WTC11 (cell line): Measurements from ENCODE around the gene RIGI. TPM values are rescaled to one million over a fixed set of nuclear protein-coding genes. Genes with fewer than 3 reads are reported as not detected.

ENCODE experiments used
- ATAC-seq: fragments of 200-7000 bp; cut with Tn5 transposase; 2 replicates; pipeline ENCODE4 v1.10.0; 2021; ENCODE audit warnings: mild to moderate bottlenecking, moderate library complexity
- CTCF ChIA-PET: fragments of 300-600 bp; sonication (Branson Sonifier 250); formaldehyde crosslinking; loops from one replicate; lab custom pipeline; 2021; ENCODE audit warnings: antibody characterized with exemption; lab: Charles Lee
- POLR2A ChIA-PET: fragments of 350-600 bp; sonication (Branson Sonifier 250); formaldehyde crosslinking; loops from one replicate; lab custom pipeline; 2021; ENCODE audit warnings: antibody characterized with exemption; lab: Charles Lee
- DNase-seq: peaks from one replicate; pipeline ENCODE4 v3.0.0; 2021; ENCODE audit warnings: low spot score
- H3K27ac Mint-ChIP-seq: 2 replicates; pipeline ENCODE4 v1.8.0; 2021; ENCODE audit warnings: mixed read lengths
- H3K27me3 Mint-ChIP-seq: 2 replicates; pipeline ENCODE4 v1.8.0; 2021; ENCODE audit warnings: low read depth, mild to moderate bottlenecking, moderate library complexity, mixed read lengths
- H3K36me3 Mint-ChIP-seq: 2 replicates; pipeline ENCODE4 v1.8.0; 2021; ENCODE audit warnings: mixed read lengths
- H3K4me1 Mint-ChIP-seq: 2 replicates; pipeline ENCODE4 v1.8.0; 2022; ENCODE audit warnings: mixed read lengths
- H3K4me3 Mint-ChIP-seq: 2 replicates; pipeline ENCODE4 v1.8.0; 2021; ENCODE audit warnings: mild to moderate bottlenecking, moderate library complexity, mixed read lengths
- H3K9me3 Mint-ChIP-seq: 2 replicates; pipeline ENCODE4 v1.8.0; 2021; ENCODE audit warnings: mixed read lengths
- EMX1 ChIP-seq: fragments of 250-450 bp; sonication (Bioruptor Pico); IDR thresholded peaks from 2 replicates; pipeline ENCODE4 v1.8.0; 2021; ENCODE audit warnings: mild to moderate bottlenecking
- FOXP1 ChIP-seq: sonication (generic); formaldehyde crosslinking; IDR thresholded peaks from 2 replicates; pipeline ENCODE4 v1.8.0; 2022; ENCODE audit warnings: missing genetic modification reagents, mild to moderate bottlenecking, moderate library complexity, borderline replicate concordance
- GRHL2 ChIP-seq: fragments of 250-450 bp; sonication (Bioruptor Pico); IDR thresholded peaks from 2 replicates; pipeline ENCODE4 v1.8.0; 2022; ENCODE audit warnings: mild to moderate bottlenecking, moderate library complexity; ENCODE audit not compliant: insufficient replicate concordance, severe bottlenecking
- GTF2I ChIP-seq: fragments of 250-450 bp; sonication (Bioruptor Pico); conservative IDR thresholded peaks from 2 replicates; pipeline ENCODE4 v1.4.0; 2021; ENCODE audit warnings: mild to moderate bottlenecking
- JUN ChIP-seq: sonication (generic); formaldehyde crosslinking; IDR thresholded peaks from 2 replicates; pipeline ENCODE4 v1.8.0; 2023; ENCODE audit warnings: mild to moderate bottlenecking, missing genetic modification reagents
- MXD4 ChIP-seq: fragments of 250-450 bp; sonication (Bioruptor Pico); IDR thresholded peaks from 2 replicates; pipeline ENCODE4 v1.8.0; 2021; ENCODE audit warnings: mild to moderate bottlenecking, moderate library complexity, borderline replicate concordance
- NFATC4 ChIP-seq: fragments of 250-450 bp; sonication (Bioruptor Pico); IDR thresholded peaks from 2 replicates; pipeline ENCODE4 v1.9.0; 2021; ENCODE audit warnings: mild to moderate bottlenecking
- SMAD3 ChIP-seq: sonication (generic); formaldehyde crosslinking; IDR thresholded peaks from 2 replicates; pipeline ENCODE4 v1.8.0; 2022; ENCODE audit warnings: missing genetic modification reagents, mild to moderate bottlenecking, borderline replicate concordance
- SOX15 ChIP-seq: fragments of 250-450 bp; sonication (Bioruptor Pico); IDR thresholded peaks from 2 replicates; pipeline ENCODE4 v1.9.0; 2021; ENCODE audit warnings: mild to moderate bottlenecking
- TCF7 ChIP-seq: sonication (generic); formaldehyde crosslinking; IDR thresholded peaks from 2 replicates; pipeline ENCODE4 v1.8.0; 2022; ENCODE audit warnings: mild to moderate bottlenecking, low read depth, missing genetic modification reagents, moderate library complexity
- TEAD1 ChIP-seq: sonication (generic); formaldehyde crosslinking; IDR thresholded peaks from 2 replicates; pipeline ENCODE4 v1.8.0; 2022; ENCODE audit warnings: mild to moderate bottlenecking, missing genetic modification reagents
- ZNF121 ChIP-seq: sonication (generic); formaldehyde crosslinking; IDR thresholded peaks from 2 replicates; pipeline ENCODE4 v1.8.0; 2023; ENCODE audit warnings: missing genetic modification reagents
- ZNF416 ChIP-seq: fragments of 250-450 bp; sonication (Bioruptor Pico); IDR thresholded peaks from 2 replicates; pipeline ENCODE4 v1.9.0; 2021; ENCODE audit warnings: mild to moderate bottlenecking, inconsistent platforms
- total RNA-seq: library from RNA; stranded (reverse); gene quantifications from 3 replicates; pipeline ENCODE4 v1.2.3, GENCODE V29; 2021
- TF ChIP-seq, protein P1 (sequence below): sonication (generic); formaldehyde crosslinking; IDR thresholded peaks from 2 replicates; pipeline ENCODE4 v1.8.1; 2023; ENCODE audit warnings: mild to moderate bottlenecking, missing genetic modification reagents
- TF ChIP-seq, protein P2 (sequence below): sonication (generic); formaldehyde crosslinking; IDR thresholded peaks from 2 replicates; pipeline ENCODE4 v1.8.0; 2023; ENCODE audit warnings: mild to moderate bottlenecking, missing genetic modification reagents
- TF ChIP-seq, protein P3 (sequence below): sonication (generic); formaldehyde crosslinking; IDR thresholded peaks from 2 replicates; pipeline ENCODE4 v1.8.1; 2022; ENCODE audit warnings: low read depth, missing genetic modification reagents, borderline replicate concordance

RIGI gene
- total RNA-seq, 1 experiment from 2014 or later = 7.5 TPM

DNA sequence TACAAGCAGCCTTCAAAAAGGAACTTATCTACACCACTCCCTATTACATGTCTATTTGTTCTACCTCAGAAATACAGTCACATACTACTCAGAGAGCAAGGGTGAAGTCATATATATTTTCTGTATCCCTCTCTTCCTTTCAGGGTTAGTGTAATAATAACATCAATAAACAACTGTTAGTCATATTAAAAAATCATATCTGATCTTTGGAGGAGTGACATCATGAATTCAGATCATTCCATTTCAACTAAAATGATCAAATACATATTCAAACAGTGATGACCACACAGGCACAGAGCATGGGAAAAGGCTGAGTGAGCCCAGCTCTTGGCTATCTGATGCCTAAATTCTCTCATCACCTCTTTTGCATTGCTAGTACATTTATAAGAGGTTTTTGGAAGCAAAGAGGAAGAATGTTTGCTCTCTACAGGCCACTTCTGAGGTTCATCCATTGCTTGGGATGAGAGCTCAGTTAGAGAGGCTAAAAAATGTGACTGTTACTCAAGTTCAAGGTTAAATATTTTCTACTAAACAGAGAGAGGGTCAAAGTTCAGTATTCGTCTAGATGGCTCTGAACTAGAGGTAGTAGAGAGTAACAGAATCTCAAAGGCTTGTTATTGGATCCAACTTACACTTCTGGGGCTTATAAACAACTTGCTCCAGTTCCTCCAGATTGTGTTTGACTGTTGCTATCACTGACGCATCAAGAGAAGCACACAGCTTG is 39.0 kb downstream of the RIGI start:
- no peaks in the 10 kb centered on the region for H3K27me3 Mint-ChIP-seq
- no peak for ATAC-seq
- H3K9me3 Mint-ChIP-seq = no peaks in the 10 kb centered on the region
- H3K4me3 Mint-ChIP-seq = no peak overlapping the region
- H3K36me3 Mint-ChIP-seq = peaks cover 26% of the 10 kb centered on the region
- H3K27ac Mint-ChIP-seq = no peak overlapping the region
- peaks cover 5% of the 10 kb centered on the region for H3K4me1 Mint-ChIP-seq
- no peak for DNase-seq
- CTCF ChIA-PET = interaction anchor here (1.4 kb wide), 1 partner anchor 39 kb away, joined by 3 read pairs; the partner anchor contains the start of gene RIGI
- no peak for TF ChIP-seq MXD4
- TF ChIP-seq TEAD1 = no peak
- TF ChIP-seq TCF7 (CRISPR knock-in tag) = no peak
- TF ChIP-seq GTF2I (CRISPR knock-in tag) = no peak
- TF ChIP-seq ZNF416 (CRISPR knock-in tag) = no peak
- TF ChIP-seq SOX15 (CRISPR knock-in tag) = no peak
- no peak for TF ChIP-seq NFATC4
- TF ChIP-seq, protein P1, sequence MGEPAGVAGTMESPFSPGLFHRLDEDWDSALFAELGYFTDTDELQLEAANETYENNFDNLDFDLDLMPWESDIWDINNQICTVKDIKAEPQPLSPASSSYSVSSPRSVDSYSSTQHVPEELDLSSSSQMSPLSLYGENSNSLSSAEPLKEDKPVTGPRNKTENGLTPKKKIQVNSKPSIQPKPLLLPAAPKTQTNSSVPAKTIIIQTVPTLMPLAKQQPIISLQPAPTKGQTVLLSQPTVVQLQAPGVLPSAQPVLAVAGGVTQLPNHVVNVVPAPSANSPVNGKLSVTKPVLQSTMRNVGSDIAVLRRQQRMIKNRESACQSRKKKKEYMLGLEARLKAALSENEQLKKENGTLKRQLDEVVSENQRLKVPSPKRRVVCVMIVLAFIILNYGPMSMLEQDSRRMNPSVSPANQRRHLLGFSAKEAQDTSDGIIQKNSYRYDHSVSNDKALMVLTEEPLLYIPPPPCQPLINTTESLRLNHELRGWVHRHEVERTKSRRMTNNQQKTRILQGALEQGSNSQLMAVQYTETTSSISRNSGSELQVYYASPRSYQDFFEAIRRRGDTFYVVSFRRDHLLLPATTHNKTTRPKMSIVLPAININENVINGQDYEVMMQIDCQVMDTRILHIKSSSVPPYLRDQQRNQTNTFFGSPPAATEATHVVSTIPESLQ (CRISPR knock-in tag) = no peak
- no peak for TF ChIP-seq EMX1 (CRISPR knock-in tag)
- no peak for TF ChIP-seq SMAD3 (CRISPR knock-in tag)
- TF ChIP-seq, all 79 proteins: peak for 0
- POLR2A ChIA-PET = no interaction called here

DNA sequence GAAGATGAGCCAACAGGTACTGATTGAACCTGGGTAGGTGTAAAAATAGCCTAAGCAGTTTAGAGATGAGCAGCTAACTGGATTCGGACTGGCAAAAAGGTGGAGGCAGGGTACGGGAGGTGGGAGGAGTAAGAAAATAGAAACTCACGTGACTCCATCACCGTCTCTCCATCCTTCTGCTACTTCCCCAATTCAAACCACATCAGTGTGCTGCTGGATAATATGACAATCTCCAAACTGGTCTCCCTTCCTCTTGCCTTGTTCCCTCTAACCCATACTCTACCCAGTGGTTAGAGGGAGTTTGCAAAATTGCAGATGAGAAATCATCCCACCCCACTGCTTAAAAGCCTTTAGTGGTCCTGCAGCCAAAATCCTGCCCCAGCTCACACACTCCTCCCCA is 42.7 kb downstream of the RIGI start:
- Mint-ChIP-seq H3K9me3 (peaks cover 4% of the 10 kb centered on the region; the same call in 1 of the 2 replicates), H3K36me3 (peaks cover 31% of the 10 kb centered on the region), H3K27ac (no peak overlapping the region), H3K4me3 (no peak overlapping the region), H3K27me3 (no peaks in the 10 kb centered on the region), H3K4me1 (no peaks in the 10 kb centered on the region)
- CTCF ChIA-PET = no interaction called here
- POLR2A ChIA-PET = no interaction called here
- DNase-seq (no peak), ATAC-seq (no peak)
- TF ChIP-seq SOX15 (CRISPR knock-in tag) (no peak), MXD4 (no peak), FOXP1 (CRISPR knock-in tag) (no peak), SMAD3 (CRISPR knock-in tag) (no peak), GRHL2 (no peak), JUN (CRISPR knock-in tag) (no peak), ZNF121 (CRISPR knock-in tag) (no peak)
- TF ChIP-seq, protein P2, sequence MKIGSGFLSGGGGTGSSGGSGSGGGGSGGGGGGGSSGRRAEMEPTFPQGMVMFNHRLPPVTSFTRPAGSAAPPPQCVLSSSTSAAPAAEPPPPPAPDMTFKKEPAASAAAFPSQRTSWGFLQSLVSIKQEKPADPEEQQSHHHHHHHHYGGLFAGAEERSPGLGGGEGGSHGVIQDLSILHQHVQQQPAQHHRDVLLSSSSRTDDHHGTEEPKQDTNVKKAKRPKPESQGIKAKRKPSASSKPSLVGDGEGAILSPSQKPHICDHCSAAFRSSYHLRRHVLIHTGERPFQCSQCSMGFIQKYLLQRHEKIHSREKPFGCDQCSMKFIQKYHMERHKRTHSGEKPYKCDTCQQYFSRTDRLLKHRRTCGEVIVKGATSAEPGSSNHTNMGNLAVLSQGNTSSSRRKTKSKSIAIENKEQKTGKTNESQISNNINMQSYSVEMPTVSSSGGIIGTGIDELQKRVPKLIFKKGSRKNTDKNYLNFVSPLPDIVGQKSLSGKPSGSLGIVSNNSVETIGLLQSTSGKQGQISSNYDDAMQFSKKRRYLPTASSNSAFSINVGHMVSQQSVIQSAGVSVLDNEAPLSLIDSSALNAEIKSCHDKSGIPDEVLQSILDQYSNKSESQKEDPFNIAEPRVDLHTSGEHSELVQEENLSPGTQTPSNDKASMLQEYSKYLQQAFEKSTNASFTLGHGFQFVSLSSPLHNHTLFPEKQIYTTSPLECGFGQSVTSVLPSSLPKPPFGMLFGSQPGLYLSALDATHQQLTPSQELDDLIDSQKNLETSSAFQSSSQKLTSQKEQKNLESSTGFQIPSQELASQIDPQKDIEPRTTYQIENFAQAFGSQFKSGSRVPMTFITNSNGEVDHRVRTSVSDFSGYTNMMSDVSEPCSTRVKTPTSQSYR (CRISPR knock-in tag) = no peak
- TF ChIP-seq, protein P3, sequence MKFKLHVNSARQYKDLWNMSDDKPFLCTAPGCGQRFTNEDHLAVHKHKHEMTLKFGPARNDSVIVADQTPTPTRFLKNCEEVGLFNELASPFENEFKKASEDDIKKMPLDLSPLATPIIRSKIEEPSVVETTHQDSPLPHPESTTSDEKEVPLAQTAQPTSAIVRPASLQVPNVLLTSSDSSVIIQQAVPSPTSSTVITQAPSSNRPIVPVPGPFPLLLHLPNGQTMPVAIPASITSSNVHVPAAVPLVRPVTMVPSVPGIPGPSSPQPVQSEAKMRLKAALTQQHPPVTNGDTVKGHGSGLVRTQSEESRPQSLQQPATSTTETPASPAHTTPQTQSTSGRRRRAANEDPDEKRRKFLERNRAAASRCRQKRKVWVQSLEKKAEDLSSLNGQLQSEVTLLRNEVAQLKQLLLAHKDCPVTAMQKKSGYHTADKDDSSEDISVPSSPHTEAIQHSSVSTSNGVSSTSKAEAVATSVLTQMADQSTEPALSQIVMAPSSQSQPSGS (CRISPR knock-in tag) = no peak

Other genes starting within 250 kb of the RIGI start
- 40.2 to 44.8 TPM (median 44.5 TPM) in 3 replicates for gene ACO1, start 141.6 kb downstream of the RIGI start, total RNA-seq
- gene SMIM27, start 26.1 kb upstream of the RIGI start, total RNA-seq = 13.6 to 20.5 TPM (median 14.5 TPM) in 3 replicates
- gene TOPORS, start 26.4 kb upstream of the RIGI start, total RNA-seq = 23.3 to 26.1 TPM (median 23.7 TPM) in 3 replicates
- gene NDUFB6, start 47.0 kb upstream of the RIGI start, total RNA-seq = 56.0 to 67.2 TPM (median 62.4 TPM) in 3 replicates
- 0.02 to 0.09 TPM in 2 of 3 replicates, not detected in the other for gene TAF1L, start 109.5 kb upstream of the RIGI start, total RNA-seq